Activated naive CD4-positive, alpha-beta T cell treated with anti-CD3 and anti-CD28 coated beads, Interleukin-2, amount 50 U/mL, for 24 hours (primary cell): Measurements from ENCODE around the gene RASIP1.

ENCODE experiments used
- H3K27ac Mint-ChIP-seq: one replicate; pipeline ENCODE4 v1.8.0; 2021; ENCODE audit warnings: mild to moderate bottlenecking, mixed read lengths
- H3K27me3 Mint-ChIP-seq: one replicate; pipeline ENCODE4 v1.8.0; 2021; ENCODE audit warnings: mixed read lengths
- H3K36me3 Mint-ChIP-seq: one replicate; pipeline ENCODE4 v1.8.0; 2021; ENCODE audit warnings: mixed read lengths
- H3K4me1 Mint-ChIP-seq: one replicate; pipeline ENCODE4 v1.8.0; 2021; ENCODE audit warnings: mixed read lengths
- H3K4me3 Mint-ChIP-seq: one replicate; pipeline ENCODE4 v1.8.0; 2021; ENCODE audit warnings: mild to moderate bottlenecking, mixed read lengths
- H3K9me3 Mint-ChIP-seq: one replicate; pipeline ENCODE4 v1.8.0; 2021; ENCODE audit warnings: mixed read lengths

RASIP1 gene

GRCh38 chr19:48760504-48761205 lies 20.2 kb upstream of the RASIP1 start:
- Mint-ChIP-seq H3K4me1 (no peaks in the 10 kb centered on the region), H3K27me3 (peaks cover 2% of the 10 kb centered on the region)

GRCh38 chr19:48757741-48758144 lies 17.3 kb upstream of the RASIP1 start:
- Mint-ChIP-seq H3K36me3 (no peaks in the 10 kb centered on the region), H3K4me1 (peaks cover 8% of the 10 kb centered on the region), H3K27me3 (peaks cover 12% of the 10 kb centered on the region), H3K4me3 (no peak overlapping the region), H3K27ac (no peak overlapping the region), H3K9me3 (no peaks in the 10 kb centered on the region)

More at GRCh38 chr19:48760504-48761205, 20.2 kb upstream of the RASIP1 start:
- Mint-ChIP-seq H3K4me3 (no peak overlapping the region), H3K27ac (no peak overlapping the region), H3K9me3 (no peaks in the 10 kb centered on the region), H3K36me3 (no peaks in the 10 kb centered on the region)

GRCh38 chr19:48757089-48757675 lies 16.8 kb upstream of the RASIP1 start:
- no peaks in the 10 kb centered on the region for H3K9me3 Mint-ChIP-seq
- peaks cover 12% of the 10 kb centered on the region for H3K27me3 Mint-ChIP-seq
- peaks cover 9% of the 10 kb centered on the region for H3K4me1 Mint-ChIP-seq

GRCh38 chr19:48756686-48757085 lies 16.3 kb upstream of the RASIP1 start:
- Mint-ChIP-seq H3K36me3 (no peaks in the 10 kb centered on the region), H3K27me3 (peaks cover 14% of the 10 kb centered on the region), H3K27ac (no peak overlapping the region), H3K9me3 (no peaks in the 10 kb centered on the region), H3K4me3 (no peak overlapping the region), H3K4me1 (peaks cover 13% of the 10 kb centered on the region)

More at GRCh38 chr19:48757089-48757675, 16.8 kb upstream of the RASIP1 start:
- Mint-ChIP-seq H3K4me3 (no peak overlapping the region), H3K36me3 (no peaks in the 10 kb centered on the region), H3K27ac (no peak overlapping the region)

- H3K9me3 Mint-ChIP-seq: no peaks in the 10 kb centered on the region
- no peak overlapping the region for H3K4me3 Mint-ChIP-seq
- no peaks in the 10 kb centered on the region for H3K36me3 Mint-ChIP-seq
- peaks cover 15% of the 10 kb centered on the region for H3K4me1 Mint-ChIP-seq
- peaks cover 14% of the 10 kb centered on the region for H3K27me3 Mint-ChIP-seq
- H3K27ac Mint-ChIP-seq: no peak overlapping the region
Observed at GRCh38 chr19:48756212-48756611, 15.8 kb upstream of the RASIP1 start.

GRCh38 chr19:48755787-48756186 lies 15.4 kb upstream of the RASIP1 start:
- Mint-ChIP-seq H3K4me1 (peaks cover 18% of the 10 kb centered on the region), H3K9me3 (no peaks in the 10 kb centered on the region), H3K27ac (no peak overlapping the region), H3K4me3 (no peak overlapping the region), H3K36me3 (no peaks in the 10 kb centered on the region), H3K27me3 (peaks cover 14% of the 10 kb centered on the region)

- peaks cover 18% of the 10 kb centered on the region for H3K4me1 Mint-ChIP-seq
- H3K36me3 Mint-ChIP-seq: no peaks in the 10 kb centered on the region
- peaks cover 14% of the 10 kb centered on the region for H3K27me3 Mint-ChIP-seq
- H3K4me3 Mint-ChIP-seq: no peak within 1 kb of the TSS
- H3K9me3 Mint-ChIP-seq: no peaks in the 10 kb centered on the region
- no peak within 1 kb of the TSS for H3K27ac Mint-ChIP-seq
Observed at GRCh38 chr19:48755084-48755641, 14.8 kb upstream of the RASIP1 start, which contains the start of gene FGF21. TSS of gene FGF21 (plus strand) at chr19:48755524. CDS start at chr19:48756237, 713 bp downstream.

- no peaks in the 10 kb centered on the region for H3K9me3 Mint-ChIP-seq
- peak within 1 kb of the TSS; percentile 80 for H3K4me3 Mint-ChIP-seq
- no peaks in the 10 kb centered on the region for H3K36me3 Mint-ChIP-seq
- H3K27me3 Mint-ChIP-seq: peaks cover 14% of the 10 kb centered on the region
- H3K4me1 Mint-ChIP-seq: peaks cover 18% of the 10 kb centered on the region
- H3K27ac Mint-ChIP-seq: no peak within 1 kb of the TSS
Observed at GRCh38 chr19:48752496-48753365, 12.3 kb upstream of the RASIP1 start, which contains the start of gene FUT1. TSS of gene FUT1 (minus strand) at chr19:48752641. CDS start at chr19:48751281, 1,360 bp downstream.

- no peaks in the 10 kb centered on the region for H3K36me3 Mint-ChIP-seq
- peak overlapping the region; percentile 80 for H3K4me3 Mint-ChIP-seq
- peaks cover 14% of the 10 kb centered on the region for H3K27me3 Mint-ChIP-seq
- H3K9me3 Mint-ChIP-seq: no peaks in the 10 kb centered on the region
- H3K4me1 Mint-ChIP-seq: peaks cover 18% of the 10 kb centered on the region
- H3K27ac Mint-ChIP-seq: no peak overlapping the region
Observed at GRCh38 chr19:48751845-48752495, 11.6 kb upstream of the RASIP1 start.

- Mint-ChIP-seq H3K9me3 (no peaks in the 10 kb centered on the region), H3K4me1 (peaks cover 22% of the 10 kb centered on the region), H3K27ac (no peak overlapping the region), H3K36me3 (no peaks in the 10 kb centered on the region), H3K4me3 (no peak overlapping the region), H3K27me3 (peaks cover 19% of the 10 kb centered on the region)
Observed at GRCh38 chr19:48750771-48751504, 10.5 kb upstream of the RASIP1 start.

GRCh38 chr19:48750351-48750750 lies 9.9 kb upstream of the RASIP1 start:
- Mint-ChIP-seq H3K4me3 (no peak overlapping the region), H3K9me3 (no peaks in the 10 kb centered on the region), H3K4me1 (peaks cover 24% of the 10 kb centered on the region), H3K36me3 (no peaks in the 10 kb centered on the region), H3K27ac (no peak overlapping the region), H3K27me3 (peaks cover 17% of the 10 kb centered on the region)

GRCh38 chr19:48749571-48750198 lies 9.3 kb upstream of the RASIP1 start:
- H3K9me3 Mint-ChIP-seq: no peaks in the 10 kb centered on the region
- no peaks in the 10 kb centered on the region for H3K36me3 Mint-ChIP-seq
- H3K4me3 Mint-ChIP-seq: no peak overlapping the region
- H3K27ac Mint-ChIP-seq: no peak overlapping the region
- H3K4me1 Mint-ChIP-seq: peaks cover 24% of the 10 kb centered on the region
- H3K27me3 Mint-ChIP-seq: peaks cover 20% of the 10 kb centered on the region

GRCh38 chr19:48746738-48747575 lies 6.5 kb upstream of the RASIP1 start, which contains the start of gene IZUMO1:
TSS of gene IZUMO1 (minus strand) at chr19:48746909. CDS start at chr19:48745859, 1,050 bp downstream.
- Mint-ChIP-seq H3K27ac (peak within 1 kb of the TSS; percentile 19), H3K36me3 (no peaks in the 10 kb centered on the region), H3K4me3 (no peak within 1 kb of the TSS), H3K9me3 (no peaks in the 10 kb centered on the region), H3K27me3 (peaks cover 10% of the 10 kb centered on the region), H3K4me1 (peaks cover 12% of the 10 kb centered on the region)
